Measurements from ENCODE around the gene KLF17. TPM values are rescaled to one million over a fixed set of nuclear protein-coding genes. Genes with fewer than 3 reads are reported as not detected.

KLF17 gene
- total RNA-seq, 1 donor from 2014 or later = not detected

GRCh38 chr1:44154049-44154448 is 35.4 kb downstream of the KLF17 start:
- TF ChIP-seq CTCF (conservative IDR thresholded peaks at IDR 0.05) = no peak
- Mint-ChIP-seq H3K9me3 (no peaks in the 10 kb centered on the region), H3K4me3 (no peak overlapping the region), H3K4me1 (no peaks in the 10 kb centered on the region), H3K27ac (ENCODE audit: unreplicated experiment) (no peak overlapping the region), H3K27me3 (ENCODE audit: low read depth) (peaks cover 11% of the 10 kb centered on the region), H3K36me3 (ENCODE audit: low read depth) (no peaks in the 10 kb centered on the region)
- no peak for DNase-seq (ENCODE audit: low read depth, low spot score)

GRCh38 chr1:44157903-44158302 is 39.3 kb downstream of the KLF17 start:
- no peak for DNase-seq (ENCODE audit: low read depth, low spot score)
- no peaks in the 10 kb centered on the region for H3K4me1 Mint-ChIP-seq
- no peak for TF ChIP-seq CTCF (conservative IDR thresholded peaks at IDR 0.05)

GRCh38 chr1:44158871-44159270 is 40.2 kb downstream of the KLF17 start:
- no peak for TF ChIP-seq CTCF (conservative IDR thresholded peaks at IDR 0.05)
- Mint-ChIP-seq H3K27ac (ENCODE audit: unreplicated experiment) (no peak overlapping the region), H3K4me3 (no peak overlapping the region), H3K4me1 (no peaks in the 10 kb centered on the region), H3K27me3 (ENCODE audit: low read depth) (no peaks in the 10 kb centered on the region), H3K9me3 (peaks cover 5% of the 10 kb centered on the region), H3K36me3 (ENCODE audit: low read depth) (peaks cover 2% of the 10 kb centered on the region)
- DNase-seq (ENCODE audit: low read depth, low spot score) = no peak

More at GRCh38 chr1:44157903-44158302, 39.3 kb downstream of the KLF17 start:
- no peak overlapping the region for H3K27ac Mint-ChIP-seq (ENCODE audit: unreplicated experiment)
- peaks cover 5% of the 10 kb centered on the region for H3K9me3 Mint-ChIP-seq
- no peaks in the 10 kb centered on the region for H3K27me3 Mint-ChIP-seq (ENCODE audit: low read depth)
- peaks cover 2% of the 10 kb centered on the region for H3K36me3 Mint-ChIP-seq (ENCODE audit: low read depth)
- no peak overlapping the region for H3K4me3 Mint-ChIP-seq

GRCh38 chr1:44161546-44161945 is 42.9 kb downstream of the KLF17 start:
- no peak overlapping the region for H3K27ac Mint-ChIP-seq (ENCODE audit: unreplicated experiment)
- H3K9me3 Mint-ChIP-seq = peaks cover 5% of the 10 kb centered on the region
- no peak for TF ChIP-seq CTCF (conservative IDR thresholded peaks at IDR 0.05)
- peaks cover 2% of the 10 kb centered on the region for H3K36me3 Mint-ChIP-seq (ENCODE audit: low read depth)
- no peak overlapping the region for H3K4me3 Mint-ChIP-seq
- H3K27me3 Mint-ChIP-seq (ENCODE audit: low read depth) = no peaks in the 10 kb centered on the region
- no peak for DNase-seq (ENCODE audit: low read depth, low spot score)
- no peaks in the 10 kb centered on the region for H3K4me1 Mint-ChIP-seq

- peaks cover 12% of the 10 kb centered on the region for H3K9me3 Mint-ChIP-seq
- H3K27ac Mint-ChIP-seq (ENCODE audit: unreplicated experiment) = no peak overlapping the region
- H3K4me1 Mint-ChIP-seq = peaks cover 5% of the 10 kb centered on the region
- DNase-seq (ENCODE audit: low read depth, low spot score) = no peak
- H3K36me3 Mint-ChIP-seq (ENCODE audit: low read depth) = peaks cover 5% of the 10 kb centered on the region
- no peak for TF ChIP-seq CTCF (conservative IDR thresholded peaks at IDR 0.05)
- H3K4me3 Mint-ChIP-seq = no peak overlapping the region
- H3K27me3 Mint-ChIP-seq (ENCODE audit: low read depth) = no peaks in the 10 kb centered on the region
Observed at GRCh38 chr1:44168520-44169098, 50.0 kb downstream of the KLF17 start.

All from neural crest cell (in vitro differentiated cells).